Stimulated activated CD8-positive, alpha-beta memory T cell treated with anti-CD3 and anti-CD28 coated beads, Interleukin-4, amount 100 ng/mL, for 1 hour (primary cell): ENCODE data around the gene BTN3A1.
"Not testable (repeated sequence)": the region's sequence is repeated elsewhere in the genome, so short reads cannot be mapped to it uniquely, and the experiment has no call there.

Experiments
- DNase-seq, 2 donors: peaks; one replicate each; pipeline ENCODE4 v3.0.0-alpha.2; 2020; ENCODE audit warnings: low read depth in 2 of 2, low spot score in 1 of 2

BTN3A1 gene

DNA sequence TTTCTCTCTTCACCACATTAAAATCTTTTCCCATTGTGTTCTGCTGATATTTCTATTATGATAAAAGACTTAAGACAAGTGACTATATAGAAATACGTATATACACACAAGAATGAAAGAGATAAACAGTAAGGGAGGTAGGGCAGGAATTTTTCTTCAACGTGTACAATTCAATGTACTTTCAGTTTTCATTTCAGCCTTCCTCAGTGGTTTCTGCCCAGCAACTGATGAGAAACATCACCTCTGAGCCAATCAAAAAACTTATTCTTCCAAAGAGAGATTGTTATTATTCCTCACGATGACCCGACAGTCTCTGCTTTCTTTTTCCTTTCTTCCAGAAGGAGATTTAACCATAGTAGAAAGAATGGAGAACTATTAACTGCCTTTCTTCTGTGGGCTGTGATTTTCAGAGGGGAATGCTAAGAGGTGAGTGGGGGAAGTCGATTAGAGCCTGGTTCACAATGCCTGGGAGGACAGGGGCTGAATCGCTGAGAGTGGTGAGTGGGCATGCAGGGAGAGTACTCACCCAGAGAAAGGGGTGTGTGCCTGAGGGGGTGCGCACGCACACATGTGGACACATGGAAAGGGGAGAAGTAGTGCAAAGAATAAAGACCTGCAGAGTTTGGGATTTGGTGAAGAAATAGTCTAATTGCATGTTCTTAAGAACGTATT is at the start of gene BTN3A1:
TSS of gene BTN3A1 (plus strand) at position 289 of the 672 bp plus-strand sequence. CDS start 3,289 bp downstream, outside the sequence.
- peak; percentile 29 to 31 for DNase-seq

DNA sequence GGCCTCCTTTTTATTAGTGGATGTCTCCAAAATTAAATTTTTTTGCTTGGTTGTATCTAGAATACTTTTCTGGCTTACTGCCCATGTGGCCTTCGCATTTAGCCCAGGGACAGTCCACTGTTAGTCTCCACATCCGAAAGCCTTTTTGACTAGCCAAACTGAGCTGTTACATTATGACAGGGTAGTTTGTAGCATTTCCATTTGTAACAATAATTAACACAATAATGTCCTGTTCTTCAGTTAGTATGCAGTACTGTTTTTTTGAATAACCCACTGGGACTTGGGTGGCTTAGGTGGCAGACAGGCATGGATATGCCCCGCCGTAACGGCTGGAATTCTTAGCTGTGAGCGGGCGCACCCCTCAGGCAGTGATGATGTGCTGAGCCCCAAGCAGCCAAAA is 49.8 kb upstream of the BTN3A1 start:
- no peak for DNase-seq

DNA sequence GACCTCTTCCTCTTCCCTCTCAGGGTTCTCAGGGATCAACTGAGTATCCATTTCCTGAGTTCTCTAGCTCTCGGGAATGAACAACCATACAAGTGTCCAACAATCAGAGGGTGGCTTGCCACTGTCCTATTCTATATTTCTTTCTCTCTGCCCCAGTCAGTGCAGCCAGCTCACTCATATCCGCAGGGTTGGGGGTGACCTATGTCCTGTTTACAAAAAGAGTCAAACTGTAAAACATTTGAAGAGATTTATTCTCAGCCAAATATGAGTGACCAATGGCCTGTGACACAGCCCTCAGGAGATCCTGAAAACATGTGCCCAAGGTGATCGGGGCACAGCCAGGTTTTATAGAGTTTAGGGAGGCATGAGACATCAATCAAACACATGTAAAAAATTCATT is 47.9 kb upstream of the BTN3A1 start:
- DNase-seq: no peak

DNA sequence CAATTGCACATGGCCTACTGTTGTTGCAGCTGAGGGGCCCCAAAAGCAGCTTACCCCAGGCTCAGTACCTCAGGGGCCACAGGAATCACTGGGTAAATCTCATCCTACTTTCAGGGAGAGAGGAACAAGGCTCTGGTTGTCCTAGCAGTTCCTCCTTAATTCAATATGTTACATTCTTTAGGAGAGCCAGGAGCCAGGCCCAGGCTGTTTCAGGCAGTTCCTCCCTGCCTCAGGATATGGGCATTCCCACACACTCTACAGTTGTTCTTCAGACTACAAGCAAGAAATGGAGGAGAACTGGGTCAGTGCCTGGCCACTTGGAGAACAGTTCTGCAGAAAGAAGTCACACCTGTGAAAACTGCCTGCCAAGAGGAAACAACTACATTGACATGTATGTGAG is 46.7 kb upstream of the BTN3A1 start:
- DNase-seq: no peak

DNA sequence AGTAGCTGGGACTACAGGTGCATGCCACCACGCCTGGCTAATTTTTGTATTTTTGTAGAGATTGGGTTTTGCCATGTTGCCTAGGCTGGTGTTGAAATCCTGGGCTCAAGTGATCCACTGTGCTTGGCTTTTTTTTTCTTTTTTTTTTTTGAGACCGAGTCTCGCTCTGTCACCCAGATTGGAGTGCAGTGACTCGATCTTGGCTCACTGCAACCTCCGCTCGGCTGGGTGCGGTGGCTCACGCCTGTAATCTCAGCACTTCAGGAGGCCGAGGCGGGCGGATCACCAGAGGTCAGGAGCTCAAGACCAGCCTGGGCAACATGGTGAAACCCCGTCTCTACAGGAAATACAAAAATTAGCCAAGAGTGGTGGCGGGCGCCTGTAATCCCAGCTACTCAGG is 44.5 kb upstream of the BTN3A1 start:
- DNase-seq: not testable (repeated sequence)

DNA sequence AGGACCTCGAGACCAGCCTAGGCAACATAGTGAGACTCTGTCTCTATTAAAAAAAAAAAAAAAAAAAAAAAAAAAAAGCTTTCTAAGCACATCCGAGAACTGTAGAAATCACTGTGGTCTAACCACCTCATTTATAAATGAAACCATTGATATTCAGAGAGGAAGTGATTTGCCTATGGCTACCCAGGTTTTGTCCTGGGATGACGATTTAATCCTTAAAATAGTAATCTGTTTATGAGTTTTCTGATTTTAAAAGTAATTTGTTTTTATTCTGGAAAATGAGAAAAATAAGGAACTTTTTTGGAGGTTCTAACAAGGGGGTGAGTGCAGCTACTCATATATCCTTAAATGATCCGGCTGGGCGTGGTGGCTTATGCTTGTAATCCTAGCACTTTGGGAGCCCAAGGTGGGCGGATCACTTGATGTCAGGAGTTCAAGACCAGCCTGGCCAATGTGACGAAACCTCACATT is 43.5 kb upstream of the BTN3A1 start:
- DNase-seq: no peak

DNA sequence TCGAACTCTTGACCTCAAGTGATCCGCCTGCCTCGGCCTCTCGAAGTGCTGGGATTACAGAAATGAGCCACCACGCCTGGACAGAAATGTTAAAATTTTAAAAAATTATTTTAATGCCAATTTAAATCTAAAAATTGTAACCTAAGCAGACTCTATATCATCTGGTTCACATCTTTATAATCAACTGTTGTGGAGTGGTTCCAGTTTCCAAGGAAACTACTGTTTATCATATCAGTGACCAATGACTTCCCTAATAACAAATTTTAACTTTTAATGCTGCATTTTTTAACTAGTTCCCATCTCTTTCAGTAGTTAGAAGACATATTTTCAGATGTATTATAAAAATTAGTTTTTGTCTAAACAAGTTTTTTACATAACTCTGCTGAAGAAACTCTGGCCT is 42.3 kb upstream of the BTN3A1 start:
- no peak for DNase-seq

DNA sequence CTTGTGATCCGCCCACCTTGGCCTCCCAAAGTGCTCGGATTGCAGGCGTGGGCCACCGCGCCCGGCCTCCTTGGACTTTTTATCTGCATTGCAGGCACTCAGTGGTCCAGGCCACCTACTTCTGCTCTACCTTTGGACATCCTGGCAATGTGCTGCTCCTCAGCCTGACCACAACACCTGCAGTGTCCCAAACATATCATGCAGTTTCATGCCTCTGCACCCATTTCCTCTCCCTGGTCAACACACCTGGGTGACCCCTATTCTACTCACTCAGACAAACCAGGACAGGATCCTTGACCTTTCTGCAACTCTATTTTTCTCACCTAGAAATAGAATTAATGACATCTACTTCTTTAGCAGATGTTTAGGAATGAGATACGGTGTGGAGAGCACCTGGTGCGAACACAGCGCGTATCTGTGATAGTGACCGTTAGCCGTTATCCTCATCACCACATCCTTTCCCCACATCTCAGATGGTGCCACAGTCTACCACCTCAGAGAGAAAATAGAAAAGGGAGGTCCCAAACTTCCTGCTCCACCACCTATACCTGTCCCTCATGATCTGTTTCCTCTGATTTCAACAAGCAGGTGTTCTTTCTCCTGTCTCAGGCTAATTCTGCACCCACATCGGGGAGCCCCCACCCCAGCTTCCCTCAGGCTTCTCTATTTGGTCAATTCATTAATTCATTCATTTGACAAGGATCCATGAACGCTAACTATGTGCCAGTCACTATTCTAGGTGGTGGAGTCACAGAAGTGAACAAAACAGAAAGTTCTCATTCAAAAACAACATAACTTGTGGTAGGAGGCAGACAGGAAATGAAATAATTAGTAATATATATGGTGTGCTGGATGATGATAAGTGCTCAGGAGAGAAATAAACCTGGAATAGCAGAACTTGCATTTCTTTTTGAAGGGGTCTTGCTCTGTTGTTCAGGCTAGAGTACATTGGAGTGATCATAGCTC is 41.3 kb upstream of the BTN3A1 start:
- no peak for DNase-seq

DNA sequence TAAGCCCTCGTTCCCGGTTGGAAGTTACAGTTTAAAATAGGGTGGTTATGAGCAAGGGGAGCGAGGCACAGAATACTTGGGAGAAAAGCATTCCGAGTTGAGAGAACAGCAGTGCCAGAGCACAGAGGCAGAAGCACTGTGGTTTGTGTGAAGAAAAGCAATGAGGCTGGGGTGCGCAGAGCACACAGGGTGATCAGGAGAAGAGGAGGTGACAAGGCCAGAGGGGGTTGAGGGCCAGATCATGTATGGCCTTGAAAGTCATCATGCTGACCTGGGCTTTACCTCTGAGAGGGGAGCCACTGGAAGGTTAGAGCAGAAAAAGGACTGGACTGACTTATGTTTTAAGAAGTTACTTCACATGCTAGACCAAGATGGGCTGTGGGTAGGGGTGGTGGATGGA is 40.5 kb upstream of the BTN3A1 start:
- no peak for DNase-seq

DNA sequence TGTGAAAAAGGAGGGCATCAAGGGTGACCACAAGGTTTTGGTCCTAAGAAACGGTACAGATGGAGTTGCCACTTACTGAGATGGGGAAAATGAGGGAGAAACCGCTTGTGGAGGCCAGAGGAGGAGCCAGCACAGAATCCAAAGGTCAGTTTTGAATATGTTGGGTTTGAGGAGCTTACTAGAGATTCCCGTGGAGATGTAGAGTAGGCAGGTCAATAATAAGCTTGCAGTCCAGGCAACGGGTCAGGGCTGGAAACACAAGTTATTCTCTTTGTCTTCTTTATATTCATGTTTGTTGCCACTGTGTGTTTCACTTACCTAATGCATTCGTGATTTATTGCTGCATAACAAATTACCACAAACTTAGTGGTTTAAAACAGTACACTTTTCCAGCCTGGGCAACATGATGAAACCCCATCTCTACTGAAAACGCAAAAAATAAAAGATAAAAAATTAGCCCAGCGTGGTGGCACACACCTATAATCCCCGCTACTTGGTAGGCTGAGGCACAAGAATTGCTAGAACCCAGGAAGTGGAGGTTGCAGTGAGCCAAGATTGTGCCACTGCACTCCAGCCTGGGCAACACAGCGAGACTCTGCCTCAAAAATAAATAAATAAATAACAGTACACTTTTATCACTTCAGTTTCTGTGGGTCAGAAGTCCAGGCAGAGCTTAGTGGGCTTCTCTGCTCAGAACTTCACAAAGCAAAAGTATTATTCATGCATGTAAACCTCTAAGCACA is 39.8 kb upstream of the BTN3A1 start:
- no peak for DNase-seq

DNA sequence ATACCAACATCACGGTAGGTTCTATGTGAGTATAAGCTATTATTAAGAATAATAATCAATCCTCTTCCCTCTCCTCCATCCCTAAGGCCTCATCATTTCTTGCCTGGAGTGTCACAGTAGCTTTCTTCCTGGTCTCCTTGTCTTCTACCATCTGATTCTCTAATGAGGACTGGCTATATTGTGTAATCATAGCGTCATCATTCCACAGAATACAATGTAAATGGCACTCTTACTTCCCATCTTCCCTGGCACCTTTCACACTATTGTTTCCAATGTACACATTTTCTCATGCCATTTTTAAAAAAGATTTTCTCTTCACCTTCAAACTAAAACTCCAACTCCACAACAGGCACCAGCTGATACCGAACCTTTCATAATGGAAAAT is 39.2 kb upstream of the BTN3A1 start:
- no peak for DNase-seq

DNA sequence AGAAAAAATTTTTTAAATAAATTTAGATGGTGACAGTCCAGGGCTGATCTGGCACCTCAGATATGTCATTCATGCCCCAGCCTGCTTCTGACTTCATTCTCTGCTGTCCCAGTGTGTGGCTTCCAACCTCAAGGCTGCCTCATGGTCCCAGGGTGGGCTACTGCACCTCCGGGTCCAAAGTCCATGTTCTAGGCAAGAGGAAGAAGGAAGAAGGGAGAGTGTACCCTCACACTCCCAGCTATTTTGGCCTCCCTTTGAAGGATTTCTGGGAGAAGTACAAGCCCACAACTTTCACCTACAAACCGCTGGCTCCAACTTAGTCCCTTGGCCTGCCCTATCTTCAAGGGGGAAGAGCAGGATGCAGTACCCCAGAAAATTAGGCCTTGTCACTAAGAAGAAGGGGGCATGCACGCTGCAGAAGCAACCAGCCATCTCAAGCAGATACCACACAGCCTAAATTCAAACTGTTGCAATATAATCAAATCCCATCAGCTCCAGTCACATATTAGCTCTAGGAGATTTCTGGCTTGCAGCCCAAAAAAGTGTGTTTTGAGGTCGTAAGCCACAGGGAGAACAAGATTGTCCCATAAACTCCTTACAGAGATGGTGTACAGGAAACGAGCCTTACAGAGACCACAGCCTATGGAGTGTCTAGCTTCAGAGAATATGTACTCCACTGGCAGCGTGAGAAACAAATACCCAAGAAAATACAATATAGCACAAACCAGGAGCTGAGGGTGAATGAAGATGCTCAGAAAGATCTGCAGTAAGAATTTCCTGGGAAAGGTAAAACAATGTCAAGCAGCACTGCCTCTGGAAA is 38.0 kb upstream of the BTN3A1 start:
- no peak for DNase-seq

DNA sequence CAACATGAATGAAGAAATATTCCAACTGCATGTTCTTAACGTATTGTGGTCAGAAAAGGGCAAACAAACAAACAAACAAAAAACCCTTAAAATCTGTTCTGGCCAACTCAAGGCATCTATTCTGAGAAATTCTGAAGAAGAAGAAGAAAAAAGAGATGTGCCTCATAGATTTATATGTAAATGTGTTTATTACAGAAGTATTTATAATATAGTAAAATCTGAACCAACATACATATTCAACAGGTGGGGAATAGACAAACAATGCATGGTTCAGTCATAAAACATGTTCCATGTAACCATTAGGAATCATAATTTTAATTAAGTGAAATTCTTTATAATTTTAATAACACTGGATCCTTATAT is 36.5 kb upstream of the BTN3A1 start:
- no peak for DNase-seq

DNA sequence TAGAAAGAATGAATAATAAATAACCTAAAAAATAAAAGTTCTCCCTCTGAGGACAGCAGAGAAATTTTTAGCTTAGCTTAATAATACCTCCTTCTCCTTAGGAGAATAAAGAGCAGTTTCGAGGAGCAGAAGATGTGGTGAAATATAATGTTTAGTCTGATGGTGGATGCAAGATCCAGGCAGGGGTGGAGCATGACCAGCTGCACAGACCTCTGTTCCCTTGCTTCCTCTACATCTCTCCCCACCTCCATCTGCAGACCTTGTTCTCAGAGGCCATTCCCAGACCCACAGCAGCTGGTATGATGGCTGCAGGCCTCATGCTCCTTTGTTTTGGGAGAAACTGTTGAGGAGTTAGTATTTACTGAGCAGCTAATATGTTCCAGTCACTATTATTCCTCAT is 35.6 kb upstream of the BTN3A1 start:
- DNase-seq: no peak

DNA sequence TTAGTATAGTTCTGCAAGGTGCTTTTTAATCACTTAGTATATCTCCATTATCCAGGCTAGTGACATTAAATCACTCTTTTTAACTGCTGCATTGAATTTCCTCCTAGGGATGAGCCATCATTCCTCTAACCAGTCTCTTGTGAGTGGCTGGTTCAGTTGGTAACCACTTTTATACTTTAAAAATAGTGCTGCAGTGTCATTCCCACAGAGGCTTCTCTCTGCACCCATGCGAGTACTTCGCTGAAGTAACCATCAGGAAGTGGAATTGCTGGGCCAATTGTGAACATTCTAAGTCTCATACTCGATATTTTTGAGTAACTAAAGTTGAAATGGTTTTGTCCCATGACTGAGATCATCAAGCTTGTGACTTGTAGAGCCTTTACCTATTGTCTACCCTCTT is 35.0 kb upstream of the BTN3A1 start:
- DNase-seq: no peak

DNA sequence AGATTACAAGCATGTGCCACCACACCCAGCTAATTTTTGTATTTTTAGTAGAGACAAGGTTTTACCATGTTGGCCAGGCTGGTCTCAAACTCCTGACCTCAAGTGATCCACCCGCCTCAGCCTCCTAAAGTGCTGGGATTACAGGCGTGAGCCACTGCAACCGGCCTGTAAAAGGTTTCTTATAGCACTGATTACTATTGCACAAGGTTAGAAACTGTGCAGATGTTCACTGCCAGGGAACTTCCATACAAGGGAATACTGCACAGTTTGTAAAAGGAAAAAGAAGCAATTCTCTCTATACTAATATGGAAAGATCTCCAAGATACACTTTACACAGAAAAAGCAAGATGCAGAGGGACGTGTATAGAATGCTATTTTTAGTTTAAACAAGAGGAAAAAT is 30.3 kb upstream of the BTN3A1 start:
- not testable (repeated sequence) for DNase-seq

DNA sequence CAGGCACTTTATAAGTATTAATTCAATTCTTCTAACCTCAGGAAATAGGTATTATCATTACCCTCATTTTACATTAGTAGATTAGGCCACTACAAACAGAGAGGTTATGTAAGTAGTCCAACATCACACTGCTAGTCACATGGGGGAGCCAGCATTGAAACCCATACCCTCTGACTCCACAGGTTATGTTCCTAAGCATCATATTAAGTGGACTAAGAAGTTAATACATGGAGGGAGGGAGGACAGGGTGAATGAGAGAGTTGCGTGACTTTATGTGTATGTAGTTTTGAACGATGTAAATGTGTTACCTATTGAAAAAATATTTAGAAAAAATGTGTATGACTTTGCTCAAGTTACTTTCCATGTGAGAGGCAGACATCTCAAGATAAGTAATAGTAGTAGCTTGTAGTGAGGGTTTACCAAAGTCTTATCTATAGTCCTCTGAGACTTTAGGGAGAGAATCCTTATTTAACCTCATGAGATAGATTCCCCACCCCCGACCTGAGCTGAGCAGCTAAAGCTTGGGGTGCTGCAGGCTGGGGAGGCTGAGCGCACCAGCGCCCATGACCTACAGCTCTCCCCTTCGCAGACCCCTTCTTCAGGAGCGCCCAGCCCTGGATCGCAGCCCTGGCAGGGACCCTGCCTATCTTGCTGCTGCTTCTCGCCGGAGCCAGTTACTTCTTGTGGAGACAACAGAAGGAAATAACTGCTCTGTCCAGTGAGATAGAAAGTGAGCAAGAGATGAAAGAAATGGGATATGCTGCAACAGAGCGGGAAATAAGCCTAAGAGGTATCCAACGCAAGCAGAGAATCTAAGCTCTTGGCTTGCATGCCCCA is 29.5 kb upstream of the BTN3A1 start:
- no peak for DNase-seq

DNA sequence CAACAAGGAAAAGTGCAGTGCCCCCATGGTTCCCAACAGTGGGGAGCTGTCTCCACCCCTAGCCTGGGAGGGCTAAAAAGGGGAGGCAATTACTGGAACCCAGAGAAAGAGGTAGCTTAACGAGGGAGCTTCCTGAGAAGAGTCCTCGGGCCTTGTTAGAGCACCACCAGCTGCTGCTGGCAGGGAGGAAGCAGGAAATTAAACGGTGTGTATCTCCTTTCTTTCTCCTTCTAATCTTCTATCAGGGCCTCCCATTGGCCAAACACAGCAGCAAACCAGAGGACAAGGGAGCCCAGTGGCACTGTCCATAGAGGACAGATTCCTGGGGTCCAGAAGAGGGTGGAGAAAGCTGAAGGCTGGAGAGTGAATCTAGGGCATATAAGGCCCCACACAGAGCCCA is 26.8 kb upstream of the BTN3A1 start:
- no peak for DNase-seq

DNA sequence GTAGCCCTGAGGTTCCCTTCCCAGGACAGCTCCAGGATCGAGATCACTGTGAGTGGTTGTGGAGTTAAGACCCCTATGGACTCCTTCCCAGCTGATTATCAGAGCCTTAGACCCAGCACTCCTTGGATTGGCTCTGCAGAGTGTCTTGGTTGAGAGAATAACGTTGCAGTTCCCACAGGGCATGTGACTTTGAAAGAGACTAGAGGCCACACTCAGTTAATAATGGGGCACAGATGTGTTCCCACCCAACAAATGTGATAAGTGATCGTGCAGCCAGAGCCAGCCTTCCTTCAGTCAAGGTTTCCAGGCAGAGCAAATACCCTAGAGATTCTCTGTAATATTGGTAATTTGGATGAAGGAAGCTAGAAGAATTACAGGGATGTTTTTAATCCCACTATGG is 24.4 kb upstream of the BTN3A1 start:
- no peak for DNase-seq

DNA sequence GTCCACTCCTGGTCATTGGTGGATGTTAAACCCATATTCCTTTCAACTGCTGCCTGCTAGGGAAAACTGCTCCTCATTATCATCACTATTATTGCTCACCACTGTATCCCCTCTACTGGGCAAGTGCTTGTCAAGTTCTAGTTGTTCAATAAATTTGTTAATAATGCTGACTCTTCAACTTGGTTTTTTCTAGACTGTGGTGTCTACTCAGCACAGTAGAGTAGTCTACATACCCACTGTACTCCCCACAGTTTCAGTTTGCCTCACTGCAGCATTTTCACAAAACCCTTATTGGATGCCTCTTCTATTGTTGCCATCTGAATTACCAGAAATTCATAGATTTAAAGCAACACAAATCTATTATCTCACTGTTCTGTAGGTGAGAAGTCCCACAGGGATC is 23.9 kb upstream of the BTN3A1 start:
- DNase-seq: not testable (repeated sequence)
